Keratinocyte (primary cell): Measurements from ENCODE around the gene ZNF260.

Experiments used
- EZH2 ChIP-seq: IDR thresholded peaks from one replicate; pipeline ENCODE4 v1.6.1; 2012; ENCODE audit warnings: inconsistent platforms, mild to moderate bottlenecking, low read length, moderate library complexity
- TF ChIP-seq, protein P1 (sequence below), 3 experiments: IDR thresholded peaks in 1 of 3; conservative IDR thresholded peaks in 1 of 3; optimal IDR thresholded peaks in 1 of 3; 2 replicates in 2 of 3; 3 replicates in 1 of 3; pipeline versions ENCODE3 to v1.5.1; 2011; ENCODE audit warnings: low read length in 3 of 3, mild to moderate bottlenecking in 3 of 3, moderate library complexity in 2 of 3, control low read depth in 1 of 3, inconsistent platforms in 1 of 3; ENCODE audit not compliant: insufficient read depth in 2 of 3; ENCODE audit errors: extremely low read depth in 1 of 3

DNA sequence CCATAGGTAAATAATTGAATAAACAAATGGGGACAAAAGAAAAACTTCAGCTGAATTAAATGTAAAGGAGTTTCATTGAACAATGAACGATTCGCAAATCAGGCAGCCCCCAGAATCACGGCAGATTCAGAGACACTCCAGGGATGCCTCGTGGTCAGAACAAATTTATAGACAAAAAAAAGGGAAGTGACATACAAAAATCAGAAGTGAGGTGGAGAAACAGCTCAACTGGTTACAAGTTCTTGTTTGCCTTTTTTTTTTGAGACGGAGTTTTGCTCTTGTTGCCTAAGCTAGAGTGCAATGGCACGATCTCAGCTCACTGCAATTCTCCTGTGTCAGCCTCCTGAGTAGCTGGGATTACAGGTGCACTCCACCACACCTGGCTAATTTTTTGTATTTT, 44.4 kb downstream of the ZNF260 start:
- TF ChIP-seq, protein P1, sequence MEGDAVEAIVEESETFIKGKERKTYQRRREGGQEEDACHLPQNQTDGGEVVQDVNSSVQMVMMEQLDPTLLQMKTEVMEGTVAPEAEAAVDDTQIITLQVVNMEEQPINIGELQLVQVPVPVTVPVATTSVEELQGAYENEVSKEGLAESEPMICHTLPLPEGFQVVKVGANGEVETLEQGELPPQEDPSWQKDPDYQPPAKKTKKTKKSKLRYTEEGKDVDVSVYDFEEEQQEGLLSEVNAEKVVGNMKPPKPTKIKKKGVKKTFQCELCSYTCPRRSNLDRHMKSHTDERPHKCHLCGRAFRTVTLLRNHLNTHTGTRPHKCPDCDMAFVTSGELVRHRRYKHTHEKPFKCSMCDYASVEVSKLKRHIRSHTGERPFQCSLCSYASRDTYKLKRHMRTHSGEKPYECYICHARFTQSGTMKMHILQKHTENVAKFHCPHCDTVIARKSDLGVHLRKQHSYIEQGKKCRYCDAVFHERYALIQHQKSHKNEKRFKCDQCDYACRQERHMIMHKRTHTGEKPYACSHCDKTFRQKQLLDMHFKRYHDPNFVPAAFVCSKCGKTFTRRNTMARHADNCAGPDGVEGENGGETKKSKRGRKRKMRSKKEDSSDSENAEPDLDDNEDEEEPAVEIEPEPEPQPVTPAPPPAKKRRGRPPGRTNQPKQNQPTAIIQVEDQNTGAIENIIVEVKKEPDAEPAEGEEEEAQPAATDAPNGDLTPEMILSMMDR (optimal IDR thresholded peaks at IDR 0.05 in 1 of 3, IDR thresholded peaks at IDR 0.05 in 1 of 3, conservative IDR thresholded peaks at IDR 0.05 in 1 of 3; ENCODE audit: extremely low read depth in 1 of 3, insufficient read depth in 2 of 3, low read length in 3 of 3), result no peak
- TF ChIP-seq EZH2, result no peak
